LHCN-M2 (cell line): ENCODE measurements around the gene TBC1D9. TPM values are rescaled to one million over a fixed set of nuclear protein-coding genes. Genes with fewer than 3 reads are reported as not detected.
"Not testable (repeated sequence)": the region's sequence is repeated elsewhere in the genome, so short reads cannot be mapped to it uniquely, and the experiment has no call there.

Experiments
- DNase-seq: peaks from one replicate; pipeline ENCODE4 v3.0.0-alpha.2; 2012; ENCODE audit warnings: low read depth
- polyA plus RNA-seq: library from polyadenylated mRNA; unstranded; fragments of >200 nt; gene quantifications from one replicate; pipeline ENCODE4 v1.2.1, GENCODE V29; 2012; ENCODE audit warnings: missing spikeins
- total RNA-seq: library from RNA; depleted of rRNA; stranded (reverse); fragments of >200 nt; gene quantifications from 2 replicates; pipeline ENCODE4 v1.2.3, GENCODE V29; 2014; rRNA removed

Gene TBC1D9
- 20.3 and 22.9 TPM in 2 replicates for total RNA-seq
- polyA plus RNA-seq: 5.8 TPM

GRCh38 chr4:140756319-140757231 is at the start of gene TBC1D9:
Gene TBC1D9 (minus strand): TSS chr4:140756385. CDS start chr4:140756045, 340 bp downstream.
- DNase-seq: peak; percentile 88

DNA sequence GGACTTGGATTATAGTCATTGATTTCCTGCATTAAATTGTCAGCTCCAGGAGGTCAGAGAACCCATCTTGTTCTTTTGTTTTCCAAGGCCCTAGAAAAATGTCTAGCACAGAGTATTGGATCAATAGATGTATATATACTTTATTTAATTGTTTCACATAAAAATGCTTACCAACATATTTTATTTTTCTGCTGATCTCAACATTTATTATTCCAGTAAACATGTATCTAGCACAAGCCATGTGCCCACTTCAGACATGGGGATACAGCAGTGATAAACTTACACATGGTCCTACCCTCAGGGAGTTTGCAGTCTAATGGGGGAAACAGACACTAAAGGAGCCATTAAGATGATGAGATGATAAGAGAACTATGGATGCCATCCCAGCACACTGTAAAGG is 49.1 kb upstream of the TBC1D9 start:
- no peak for DNase-seq

DNA sequence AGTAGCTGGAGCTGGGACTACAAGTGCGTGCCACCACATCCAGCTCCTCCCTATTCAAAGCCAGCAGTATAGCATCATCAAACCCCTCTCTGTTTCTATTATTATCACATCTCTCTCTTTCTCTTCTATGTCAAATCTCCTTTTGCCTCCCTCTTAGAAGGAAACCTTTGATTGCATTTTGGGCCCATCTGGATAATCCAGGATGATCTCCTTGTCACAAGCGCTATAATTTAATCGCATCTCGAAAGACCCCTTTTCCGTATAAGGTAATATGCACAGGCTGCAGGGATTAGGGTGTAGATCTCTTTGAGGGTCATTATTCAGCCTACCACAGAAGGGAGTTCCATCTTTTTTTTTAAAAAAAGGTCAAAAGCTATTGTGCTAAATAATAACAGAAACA is 46.4 kb upstream of the TBC1D9 start:
- no peak for DNase-seq

DNA sequence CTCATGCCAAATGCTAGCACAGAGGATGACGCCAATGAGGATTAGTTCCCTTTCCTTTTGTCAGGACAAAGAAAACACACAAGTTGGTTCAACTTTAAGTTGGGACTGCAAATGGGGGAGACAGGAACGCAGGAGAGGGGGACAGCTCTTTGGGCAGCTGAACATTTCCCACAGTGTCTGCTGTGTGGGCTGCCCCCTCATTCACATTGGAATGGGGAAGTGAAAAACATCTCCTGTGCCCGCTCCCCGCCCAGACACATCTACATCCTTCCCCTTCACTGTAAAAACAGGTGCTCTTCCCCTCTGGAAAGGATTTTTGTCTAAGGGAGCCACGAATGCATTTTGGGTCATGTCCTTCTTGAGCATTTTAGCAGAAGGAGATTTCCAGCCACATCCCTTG is 44.5 kb upstream of the TBC1D9 start:
- no peak for DNase-seq

GRCh38 chr4:140799686-140800225 is 43.6 kb upstream of the TBC1D9 start:
- no peak for DNase-seq

DNA sequence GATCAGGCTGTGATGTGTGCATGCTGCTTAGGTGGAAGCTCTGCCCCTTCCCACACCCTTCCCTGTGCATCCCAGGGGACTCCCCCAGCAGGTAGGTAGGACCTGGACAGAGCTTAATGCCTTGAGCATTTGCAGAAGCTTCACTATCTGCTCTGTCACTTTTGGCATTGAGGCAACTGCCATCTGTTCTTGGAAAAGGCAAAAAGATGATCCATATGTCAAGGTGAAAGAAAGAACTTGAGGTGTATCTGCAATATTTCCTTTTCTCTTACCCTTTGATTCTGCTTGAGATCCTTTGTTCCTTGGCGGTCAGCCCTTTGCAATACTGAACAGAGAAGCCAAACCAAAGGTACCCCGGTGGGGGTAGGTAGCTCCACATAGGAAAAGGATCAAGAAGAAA is 37.1 kb upstream of the TBC1D9 start:
- DNase-seq: no peak

DNA sequence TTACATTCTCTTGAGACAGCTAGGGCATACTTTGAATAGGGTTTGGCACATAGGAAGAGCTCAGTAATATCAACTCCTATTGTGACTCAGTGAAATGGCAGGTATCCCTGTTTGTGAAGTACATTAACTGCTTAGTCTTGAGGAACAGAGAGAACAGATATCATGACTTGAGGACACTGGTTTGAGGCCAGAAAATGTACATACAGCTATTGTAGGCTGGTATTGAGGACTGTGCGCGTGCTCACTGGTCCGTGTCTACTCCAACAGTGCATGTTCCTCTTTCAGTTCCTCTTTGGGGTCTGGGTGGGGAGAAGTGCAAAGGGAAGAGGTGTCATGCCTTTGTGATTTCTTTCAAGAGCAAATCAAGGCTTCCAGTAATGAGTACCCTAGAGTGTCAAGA is 34.6 kb upstream of the TBC1D9 start:
- no peak for DNase-seq

- no peak for DNase-seq
Measured at GRCh38 chr4:140790171-140790570, 34.0 kb upstream of the TBC1D9 start.

DNA sequence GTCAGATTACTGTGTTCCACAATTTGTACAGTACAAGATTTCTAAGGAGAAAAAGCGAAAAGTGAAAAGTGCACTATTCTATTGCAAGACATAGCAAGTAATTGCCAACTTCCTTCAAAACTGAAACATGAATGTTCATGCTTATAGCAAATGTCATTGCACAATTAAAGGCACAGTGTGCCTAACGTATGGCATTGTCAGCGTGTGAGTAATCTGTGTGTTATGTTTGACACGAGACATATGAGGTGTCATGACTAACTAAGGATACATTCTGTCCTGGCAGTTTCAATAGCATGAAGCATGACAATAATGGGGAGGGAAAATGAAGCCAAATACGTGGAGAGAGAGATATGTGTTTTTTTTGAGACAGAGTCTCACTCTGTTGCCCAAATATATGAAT is 33.6 kb upstream of the TBC1D9 start:
- no peak for DNase-seq

GRCh38 chr4:140782787-140783186 is 26.6 kb upstream of the TBC1D9 start:
- not testable (repeated sequence) for DNase-seq

DNA sequence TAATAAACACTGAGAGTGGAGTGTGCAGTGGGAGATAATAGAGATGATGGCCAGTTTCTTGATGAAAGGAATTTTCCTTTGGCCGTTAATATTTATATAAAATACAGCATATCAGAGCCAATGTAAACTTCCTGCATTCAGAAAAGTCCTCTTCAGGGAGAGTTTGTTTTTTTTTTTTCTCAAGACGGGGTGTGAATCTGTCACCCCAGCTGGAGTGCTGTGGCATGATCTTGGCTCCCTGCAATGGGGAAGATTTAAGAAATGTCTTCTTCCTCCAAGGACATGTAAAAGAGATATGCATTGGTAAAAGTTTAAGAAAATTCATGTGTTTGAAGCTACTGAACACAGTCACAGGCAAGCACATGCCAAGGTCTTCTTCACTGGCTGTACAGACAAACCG is 25.4 kb upstream of the TBC1D9 start:
- no peak for DNase-seq

GRCh38 chr4:140777894-140778293 is 21.7 kb upstream of the TBC1D9 start:
- DNase-seq: no peak

- no peak for DNase-seq
Measured at GRCh38 chr4:140777386-140777785, 21.2 kb upstream of the TBC1D9 start.

GRCh38 chr4:140776556-140776955 is 20.4 kb upstream of the TBC1D9 start:
- no peak for DNase-seq

GRCh38 chr4:140774956-140775355 is 18.8 kb upstream of the TBC1D9 start:
- no peak for DNase-seq

DNA sequence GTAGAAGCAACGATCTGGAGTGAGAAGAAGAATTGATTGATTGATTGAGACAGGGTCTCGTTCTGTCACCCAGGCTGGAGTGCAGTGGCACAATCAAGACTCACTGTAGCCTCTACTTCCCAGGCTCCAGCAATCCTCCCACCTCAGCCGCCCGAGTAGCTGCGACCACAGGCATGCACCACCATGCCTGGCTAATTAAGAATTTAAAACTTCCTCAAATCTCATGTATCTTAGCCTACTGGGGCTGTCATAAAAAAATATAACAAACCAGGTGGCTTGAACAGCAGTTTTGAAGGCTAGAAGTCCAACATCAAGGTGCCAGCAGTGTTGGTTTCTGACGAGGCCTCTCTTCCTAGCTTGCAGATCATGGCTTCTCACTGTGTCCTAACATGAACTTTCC is 18.3 kb upstream of the TBC1D9 start:
- no peak for DNase-seq

GRCh38 chr4:140769209-140769608 is 13.0 kb upstream of the TBC1D9 start:
- no peak for DNase-seq

DNA sequence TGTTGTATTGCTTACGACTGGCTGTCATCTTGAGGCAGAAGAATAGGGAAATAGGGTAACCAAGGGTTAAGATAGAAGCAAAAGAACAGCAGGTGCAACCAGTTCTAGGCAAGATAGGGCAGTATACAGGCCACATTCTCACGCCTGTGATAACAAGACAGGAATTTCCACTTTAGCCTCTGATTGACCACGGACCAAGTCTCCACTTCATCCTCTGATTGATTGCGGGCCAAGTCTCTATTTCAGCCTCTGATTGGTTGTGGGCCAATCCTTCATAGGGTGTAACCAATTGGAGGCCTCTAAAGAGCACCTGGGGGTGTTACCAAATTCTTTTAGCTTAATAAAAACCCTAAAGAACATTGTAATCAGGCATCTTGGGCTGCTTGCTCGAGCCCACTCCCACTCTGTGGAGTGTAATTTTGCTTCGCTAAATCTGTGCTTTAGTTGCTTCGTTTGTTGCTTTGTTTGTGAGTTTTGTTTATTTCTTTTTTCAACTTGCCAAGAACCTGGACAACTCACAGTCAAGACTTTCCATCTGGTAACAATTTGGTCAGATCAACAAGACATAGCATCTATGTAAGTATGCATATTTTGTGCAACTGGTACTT is 8.7 kb upstream of the TBC1D9 start:
- peak; percentile 11 for DNase-seq

DNA sequence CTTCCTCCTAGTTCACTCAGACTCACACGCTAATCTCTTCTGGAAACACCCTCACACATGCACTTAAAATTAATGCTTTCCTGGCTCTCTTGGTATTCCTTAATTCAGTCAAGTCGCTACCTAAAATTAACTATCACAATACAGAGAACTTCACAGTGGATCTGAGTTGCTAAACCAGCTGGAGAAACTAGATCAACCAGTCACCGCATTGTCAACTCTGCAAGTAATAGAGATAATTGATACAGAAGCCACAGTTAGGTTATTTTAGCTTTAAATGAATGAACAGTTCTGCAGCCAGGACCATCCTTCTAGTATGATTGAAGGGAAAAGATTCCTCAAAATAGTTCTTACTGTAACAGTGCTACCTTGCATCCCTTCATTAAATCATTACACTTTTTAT is 6.0 kb upstream of the TBC1D9 start:
- DNase-seq: no peak

DNA sequence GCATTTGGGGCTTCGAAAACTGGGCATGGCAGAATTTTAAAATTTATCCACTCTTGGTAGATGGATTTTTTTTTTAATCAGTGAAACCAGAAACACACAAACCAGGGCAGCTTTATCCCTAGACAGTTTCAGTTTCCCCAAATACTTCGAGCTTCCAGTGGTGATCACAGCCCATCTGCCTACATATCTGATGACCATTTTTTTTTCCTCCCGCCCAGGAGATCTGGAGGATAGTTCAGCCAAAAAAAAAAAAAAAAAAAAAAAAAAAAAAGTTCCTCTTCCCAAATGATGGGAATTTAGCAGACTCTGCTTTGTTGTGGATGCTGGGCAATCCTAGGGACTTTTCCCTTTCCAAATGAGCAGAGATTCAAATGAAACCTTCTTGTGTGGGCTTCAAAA is 1.0 kb upstream of the TBC1D9 start:
- DNase-seq: no peak

DNA sequence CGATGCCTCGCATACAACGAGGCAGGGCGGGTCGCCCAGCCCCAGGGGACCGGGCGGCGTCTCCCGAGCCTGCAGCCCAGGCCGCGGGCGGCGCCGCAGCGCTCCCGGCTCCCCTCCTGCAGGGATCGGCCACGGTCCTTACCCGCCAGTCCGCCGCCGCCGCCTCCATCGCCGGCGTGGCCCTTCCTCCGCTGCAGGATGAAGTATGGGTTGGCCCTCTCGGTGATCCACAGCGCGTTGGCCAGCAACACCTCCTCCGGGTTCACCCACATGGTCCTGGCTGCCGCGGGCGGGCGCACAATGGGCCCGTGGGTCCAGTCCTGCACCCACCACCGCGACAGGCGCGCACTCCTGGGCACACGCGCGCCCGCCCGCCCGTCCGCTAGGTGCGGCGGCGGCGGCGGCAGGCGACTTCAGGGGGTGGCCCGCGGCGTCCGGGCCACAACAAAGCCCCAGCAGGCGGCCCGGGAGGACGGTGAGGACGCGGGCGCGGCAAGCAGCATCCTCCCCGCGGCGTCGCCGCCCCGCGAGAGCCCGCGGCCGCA is 339 bp downstream of the TBC1D9 start:
- DNase-seq: peak; percentile 41
